Measurements from ENCODE around the gene DPAGT1.
"Not testable (repeated sequence)": the region's sequence is repeated elsewhere in the genome, so short reads cannot be mapped to it uniquely, and the experiment has no call there.

DPAGT1 gene

GRCh38 chr11:119103793-119104192, 2.1 kb upstream of the DPAGT1 start:
- Histone ChIP-seq H3K4me2 (peak overlapping the region; percentile 93 to 100 (median 99); a peak in 19 of 22 replicates), H3K4me3 (no peak overlapping the region), H3K4me1 (peaks cover 67 to 77% (median 74%) of the 10 kb centered on the region in 10 experiments), H3K9ac (peak overlapping the region in 4 of 11 experiments; percentile 5 to 37 (median 28); a peak in 4 of 22 replicates), H3K27me3 (no peaks in the 10 kb centered on the region), H3K36me3 (peaks cover 0 to 4% (median 2%) of the 10 kb centered on the region in 11 experiments; a peak in 7 of 22 replicates), H3K27ac (0 out of 22 replicates have a peak overlapping the region, but pooled peaks of 2 of the 11 experiments have one; percentile 96 to 98), H3K9me3 (replicated peaks in 1 of 11) (no peaks in the 10 kb centered on the region), H4K20me1 (peaks cover 0 to 15% (median 0%) of the 10 kb centered on the region in 11 experiments; a peak in 5 of 22 replicates)
- no peak for TF ChIP-seq Cebpa-rat (IDR thresholded peaks at IDR 0.05)

GRCh38 chr11:119103161-119103664, 1.6 kb upstream of the DPAGT1 start:
- peaks cover 2 to 10% (median 5%) of the 10 kb centered on the region in 11 experiments for H3K36me3 ChIP-seq
- peak overlapping the region in 10 of 11 experiments; percentile 8 to 99 (median 97); a peak in 18 of 22 replicates for H3K27ac ChIP-seq
- H3K27me3 ChIP-seq; H4K20me1 ChIP-seq; H3K9me3 ChIP-seq (replicated peaks in 1 of 11): not testable (repeated sequence)
- peaks cover 62 to 71% (median 68%) of the 10 kb centered on the region in 10 experiments for H3K4me1 ChIP-seq
- H3K4me2 ChIP-seq, result peak overlapping the region; percentile 93 to 100 (median 99)
- peak overlapping the region; percentile 80 to 95 (median 88); a peak in 20 of 22 replicates for H3K9ac ChIP-seq
- H3K4me3 ChIP-seq, result peak overlapping the region; percentile 70 to 96 (median 88); a peak in 17 of 20 replicates

GRCh38 chr11:119100994-119101758, 477 bp downstream of the DPAGT1 start:
- peak overlapping the region; percentile 70 to 96 (median 88) for H3K4me3 ChIP-seq
- peaks cover 57 to 67% (median 61%) of the 10 kb centered on the region in 10 experiments for H3K4me1 ChIP-seq
- no peaks in the 10 kb centered on the region for H3K27me3 ChIP-seq
- no peaks in the 10 kb centered on the region for H4K20me1 ChIP-seq
- H3K4me2 ChIP-seq, result peak overlapping the region; percentile 93 to 100 (median 99)
- TF ChIP-seq Cebpa-rat (IDR thresholded peaks at IDR 0.05), result no peak
- peak overlapping the region; percentile 88 to 99 (median 97) for H3K27ac ChIP-seq
- peak overlapping the region; percentile 80 to 95 (median 88) for H3K9ac ChIP-seq
- H3K9me3 ChIP-seq (replicated peaks in 1 of 11), result no peaks in the 10 kb centered on the region
- H3K36me3 ChIP-seq, result peaks cover 22 to 30% (median 26%) of the 10 kb centered on the region in 11 experiments

GRCh38 chr11:119100246-119100970, 1.2 kb downstream of the DPAGT1 start:
- H3K27ac ChIP-seq, result peak overlapping the region in 9 of 11 experiments; percentile 90 to 99 (median 98); a peak in 16 of 22 replicates
- H3K9ac ChIP-seq, result peak overlapping the region; percentile 80 to 95 (median 88)
- peaks cover 22 to 34% (median 26%) of the 10 kb centered on the region in 11 experiments for H3K36me3 ChIP-seq
- no peak for TF ChIP-seq Cebpa-rat (IDR thresholded peaks at IDR 0.05)
- no peaks in the 10 kb centered on the region for H3K9me3 ChIP-seq (replicated peaks in 1 of 11)
- H3K4me3 ChIP-seq, result peak overlapping the region; percentile 70 to 96 (median 88)
- H3K4me2 ChIP-seq, result peak overlapping the region; percentile 93 to 100 (median 99)
- H4K20me1 ChIP-seq, result no peaks in the 10 kb centered on the region
- H3K27me3 ChIP-seq, result no peaks in the 10 kb centered on the region
- H3K4me1 ChIP-seq, result peaks cover 55 to 65% (median 60%) of the 10 kb centered on the region in 10 experiments

GRCh38 chr11:119099711-119100110, 1.9 kb downstream of the DPAGT1 start:
- H3K27me3 ChIP-seq, result no peaks in the 10 kb centered on the region
- H3K4me1 ChIP-seq, result peaks cover 48 to 58% (median 53%) of the 10 kb centered on the region in 10 experiments
- H3K27ac ChIP-seq, result peak overlapping the region in 1 of 11 experiments; percentile 97; a peak in 1 of 22 replicates
- H3K9me3 ChIP-seq (replicated peaks in 1 of 11), result no peaks in the 10 kb centered on the region
- peak overlapping the region in 5 of 10 experiments; percentile 70 to 92 (median 86); a peak in 6 of 20 replicates for H3K4me3 ChIP-seq
- peaks cover 0 to 5% (median 4%) of the 10 kb centered on the region in 11 experiments; a peak in 9 of 22 replicates for H4K20me1 ChIP-seq
- peak overlapping the region; percentile 93 to 100 (median 99) for H3K4me2 ChIP-seq
- H3K36me3 ChIP-seq, result peaks cover 22 to 34% (median 26%) of the 10 kb centered on the region in 11 experiments
- peak overlapping the region in 9 of 11 experiments; percentile 35 to 95 (median 88); a peak in 13 of 22 replicates for H3K9ac ChIP-seq
- no peak for TF ChIP-seq Cebpa-rat (IDR thresholded peaks at IDR 0.05)

- Histone ChIP-seq H3K9me3 (replicated peaks in 1 of 11) (no peaks in the 10 kb centered on the region; a peak in 3 of 22 replicates), H3K36me3 (peaks cover 24 to 68% (median 58%) of the 10 kb centered on the region in 11 experiments), H3K9ac (peak overlapping the region; percentile 90 to 99 (median 97)), H4K20me1 (peaks cover 0 to 38% (median 34%) of the 10 kb centered on the region in 11 experiments; a peak in 20 of 22 replicates), H3K4me1 (peaks cover 49 to 59% (median 54%) of the 10 kb centered on the region in 10 experiments), H3K27ac (peak overlapping the region in 10 of 11 experiments; percentile 86 to 98 (median 96); a peak in 20 of 22 replicates), H3K4me3 (peak overlapping the region; percentile 71 to 98 (median 96)), H3K4me2 (peak overlapping the region; percentile 89 to 99 (median 98)), H3K27me3 (no peaks in the 10 kb centered on the region)
- TF ChIP-seq Cebpa-rat (IDR thresholded peaks at IDR 0.05), result no peak
Measured at GRCh38 chr11:119095066-119095880, 6.4 kb downstream of the DPAGT1 start.

- H3K27me3 ChIP-seq, result no peaks in the 10 kb centered on the region
- H3K9me3 ChIP-seq (replicated peaks in 1 of 11), result no peaks in the 10 kb centered on the region; a peak in 3 of 22 replicates
- no peak for TF ChIP-seq Cebpa-rat (IDR thresholded peaks at IDR 0.05)
- peak overlapping the region; percentile 71 to 98 (median 96) for H3K4me3 ChIP-seq
- peak overlapping the region; percentile 89 to 99 (median 98) for H3K4me2 ChIP-seq
- H3K4me1 ChIP-seq, result peaks cover 49 to 59% (median 54%) of the 10 kb centered on the region in 10 experiments
- H4K20me1 ChIP-seq, result peaks cover 0 to 38% (median 34%) of the 10 kb centered on the region in 11 experiments; a peak in 20 of 22 replicates
- H3K27ac ChIP-seq, result peak overlapping the region; percentile 78 to 98 (median 95)
- H3K36me3 ChIP-seq, result peaks cover 24 to 68% (median 58%) of the 10 kb centered on the region in 11 experiments
- peak overlapping the region; percentile 90 to 99 (median 97) for H3K9ac ChIP-seq
Measured at GRCh38 chr11:119094816-119095065, 6.9 kb downstream of the DPAGT1 start.
